NCI-H748 treated with DMSO at 0.1 percent for 48 hours (cell line): ENCODE results near the gene FBXW9.
"Not testable (repeated sequence)": the region's sequence is repeated elsewhere in the genome, so short reads cannot be mapped to it uniquely, and the experiment has no call there.

Experiments
- DNase-seq: peaks from one replicate; lab custom pipeline; 2025; lab: John Stamatoyannopoulos, UW

Gene FBXW9

GRCh38 chr19:12681074-12681987, 15.1 kb downstream of the FBXW9 start, which contains the start of gene DHPS:
TSS of gene DHPS (minus strand) at chr19:12681880. CDS start at chr19:12681766, 114 bp downstream.
- peak; percentile 92 for DNase-seq

GRCh38 chr19:12680034-12680433, 16.4 kb downstream of the FBXW9 start:
- DNase-seq = no peak

GRCh38 chr19:12678039-12678438, 18.4 kb downstream of the FBXW9 start:
- not testable (repeated sequence) for DNase-seq

DNA sequence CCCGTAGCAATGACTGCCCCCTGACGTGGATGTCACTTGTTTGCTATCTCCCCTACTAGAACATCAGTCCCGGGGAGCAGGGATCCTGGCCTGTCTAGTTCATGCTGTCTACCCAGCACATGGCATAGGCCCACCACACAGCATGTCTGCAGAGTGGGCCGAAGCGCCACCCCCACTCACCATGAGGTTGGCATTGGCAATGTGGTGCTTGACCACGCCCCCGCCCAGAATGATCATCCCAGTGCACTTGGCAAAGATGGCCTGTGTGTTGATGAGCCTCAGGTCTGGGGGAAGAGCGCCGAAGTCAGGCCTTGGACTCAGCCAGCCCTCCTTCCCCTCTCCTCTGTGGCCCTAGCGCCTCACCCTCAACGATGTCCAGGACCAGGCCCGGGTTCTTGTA, 19.5 kb downstream of the FBXW9 start:
- no peak for DNase-seq

- DNase-seq = peak; percentile 0
Observed at GRCh38 chr19:12676384-12676792, 20.0 kb downstream of the FBXW9 start.

DNA sequence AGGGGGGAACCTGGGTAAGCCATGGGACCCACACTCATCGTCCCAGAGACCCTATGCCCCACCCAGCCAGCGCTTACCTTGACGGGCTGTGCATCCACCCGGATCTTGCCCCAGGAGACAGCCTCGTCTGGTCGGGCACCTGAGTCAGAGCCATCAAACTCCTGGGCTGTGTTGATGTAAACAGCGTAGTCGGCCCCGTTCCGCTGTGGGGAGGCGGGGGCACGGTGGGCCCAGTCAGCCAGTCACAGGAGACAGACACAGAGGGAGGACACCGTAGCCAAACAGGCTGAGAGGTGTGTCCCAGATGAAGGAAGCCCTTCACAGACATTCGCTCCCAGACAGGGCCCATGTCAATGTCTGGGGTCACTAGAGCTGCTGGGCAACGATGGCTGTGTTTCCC, 20.5 kb downstream of the FBXW9 start:
- no peak for DNase-seq

GRCh38 chr19:12675399-12675798, 21.0 kb downstream of the FBXW9 start:
- DNase-seq = no peak

DNA sequence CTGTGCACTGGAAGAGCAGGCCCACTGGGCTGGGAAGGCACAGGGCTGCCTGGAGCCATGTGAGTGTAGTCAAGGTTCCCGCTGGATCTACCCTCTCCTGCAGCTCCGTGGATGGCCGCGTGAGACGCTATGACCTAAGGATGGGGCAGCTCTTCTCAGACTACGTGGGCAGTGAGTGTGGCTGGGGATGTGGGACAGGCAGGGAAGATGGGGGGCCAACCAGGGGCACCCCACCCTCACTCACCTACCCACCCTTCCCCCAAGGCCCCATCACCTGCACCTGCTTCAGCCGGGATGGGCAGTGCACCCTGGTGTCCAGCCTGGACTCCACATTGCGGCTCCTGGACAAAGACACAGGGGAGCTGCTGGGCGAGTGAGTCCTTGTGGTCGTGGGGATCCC, 23.7 kb downstream of the FBXW9 start:
- DNase-seq = no peak

- no peak for DNase-seq
Observed at GRCh38 chr19:12670159-12670928, 26.1 kb downstream of the FBXW9 start.

DNA sequence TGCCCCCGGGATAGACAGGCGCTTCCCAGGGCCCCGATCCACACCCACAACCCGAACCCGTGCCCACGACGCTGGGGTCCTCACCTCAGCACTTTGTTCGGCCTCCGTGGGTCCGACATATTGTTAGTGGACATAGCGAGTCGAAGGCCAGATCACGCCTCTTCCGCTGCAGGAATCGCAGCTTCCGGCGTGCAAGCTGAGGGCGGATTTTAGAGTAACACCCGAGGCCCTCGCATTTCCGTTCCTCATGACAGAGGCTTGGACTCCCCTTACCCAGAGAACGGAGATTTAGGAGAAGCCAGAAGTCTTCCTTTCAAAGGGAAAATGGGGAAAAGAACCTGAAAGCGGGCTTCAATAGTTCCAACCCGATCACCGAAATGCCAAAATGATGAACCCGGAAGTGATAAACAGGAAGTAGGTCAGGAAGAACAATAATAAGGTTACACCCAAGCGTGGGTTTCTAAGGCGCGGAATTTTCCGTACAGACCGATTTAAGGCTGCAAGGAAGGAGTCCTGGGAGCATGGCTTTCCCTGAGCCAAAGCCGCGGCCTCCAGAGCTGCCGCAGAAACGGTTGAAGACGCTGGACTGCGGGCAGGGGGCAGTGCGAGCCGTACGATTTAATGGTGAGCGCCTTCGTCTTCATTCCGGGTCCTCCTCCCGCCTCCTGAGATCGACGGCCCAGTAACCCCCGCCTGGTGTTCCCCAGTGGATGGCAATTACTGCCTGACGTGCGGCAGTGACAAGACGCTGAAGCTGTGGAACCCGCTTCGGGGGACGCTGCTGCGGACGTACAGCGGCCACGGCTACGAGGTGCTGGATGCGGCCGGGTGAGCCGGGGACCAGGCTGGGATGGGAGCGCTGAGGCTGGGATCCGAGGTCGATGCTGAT, 26.9 kb downstream of the FBXW9 start:
- peak; percentile 52 for DNase-seq

DNA sequence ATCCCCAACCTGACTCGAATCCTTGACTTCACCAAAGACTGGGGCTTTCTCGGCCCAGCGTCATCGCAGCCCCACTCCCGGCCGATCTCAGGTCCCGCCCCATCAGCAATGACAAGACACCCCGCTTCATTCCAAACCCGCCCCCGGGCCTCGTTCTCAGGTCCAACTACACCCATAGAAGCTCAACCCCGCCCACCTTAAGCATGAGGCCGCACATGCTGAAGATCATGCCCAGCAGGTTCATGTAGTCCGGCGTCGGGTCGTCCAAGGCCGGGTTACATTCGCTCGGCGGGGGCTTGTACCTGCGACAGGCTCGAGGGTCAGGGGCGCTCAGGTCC, 27.5 kb downstream of the FBXW9 start:
- DNase-seq = no peak

- no peak for DNase-seq
Observed at GRCh38 chr19:12668346-12668745, 28.1 kb downstream of the FBXW9 start.

- DNase-seq = no peak
Observed at GRCh38 chr19:12667731-12668302, 28.6 kb downstream of the FBXW9 start.

DNA sequence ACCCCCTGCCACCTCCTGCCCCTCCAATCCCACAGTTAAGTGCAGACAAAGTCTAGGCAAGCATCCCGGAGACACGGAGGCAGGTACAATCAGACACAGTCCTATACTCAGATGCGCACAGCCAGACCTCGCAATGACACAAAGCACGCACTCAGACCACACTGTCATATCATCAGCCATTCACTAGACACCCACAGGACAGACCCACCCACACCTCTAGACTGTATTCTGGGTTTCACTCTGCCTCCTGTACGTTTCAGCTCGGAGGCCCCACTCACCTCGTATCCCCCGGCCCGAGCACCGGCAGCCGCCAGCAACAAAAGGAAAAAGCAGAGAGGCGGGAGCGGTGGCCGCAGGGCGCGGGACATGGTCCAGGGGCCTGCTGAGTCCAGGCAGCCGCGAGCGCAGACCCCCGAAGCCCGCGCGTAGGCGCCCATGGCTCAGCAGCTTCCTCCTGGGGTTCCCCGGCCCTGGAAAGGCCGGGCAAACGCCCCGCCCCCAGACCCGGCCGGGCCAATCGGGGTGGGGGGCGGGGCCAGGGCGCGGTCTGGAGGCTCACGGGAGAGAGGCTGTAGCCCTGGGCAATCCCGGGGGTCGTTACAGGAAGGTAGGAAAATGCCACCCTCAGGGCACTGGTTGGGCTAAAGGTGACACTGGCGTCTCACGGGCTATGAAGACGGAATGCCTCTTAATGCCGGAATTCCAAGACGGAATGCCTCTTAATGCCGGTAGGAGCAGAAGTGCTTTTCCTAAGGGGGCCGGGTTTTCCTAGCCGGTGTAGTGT, 30.0 kb downstream of the FBXW9 start, which contains the start of the genes MAN2B1 and WDR83:
MAN2B1 (minus strand) TSS at position 478 of the 784 bp plus-strand sequence; CDS start at position 437, 41 bp downstream.
WDR83 (plus strand) TSS at position 543 of the 784 bp plus-strand sequence. CDS start 2,984 bp downstream, outside the sequence.
- DNase-seq = peak; percentile 10

GRCh38 chr19:12665671-12666264, 30.7 kb downstream of the FBXW9 start:
- no peak for DNase-seq

- DNase-seq = no peak
Observed at GRCh38 chr19:12665281-12665573, 31.2 kb downstream of the FBXW9 start.

DNA sequence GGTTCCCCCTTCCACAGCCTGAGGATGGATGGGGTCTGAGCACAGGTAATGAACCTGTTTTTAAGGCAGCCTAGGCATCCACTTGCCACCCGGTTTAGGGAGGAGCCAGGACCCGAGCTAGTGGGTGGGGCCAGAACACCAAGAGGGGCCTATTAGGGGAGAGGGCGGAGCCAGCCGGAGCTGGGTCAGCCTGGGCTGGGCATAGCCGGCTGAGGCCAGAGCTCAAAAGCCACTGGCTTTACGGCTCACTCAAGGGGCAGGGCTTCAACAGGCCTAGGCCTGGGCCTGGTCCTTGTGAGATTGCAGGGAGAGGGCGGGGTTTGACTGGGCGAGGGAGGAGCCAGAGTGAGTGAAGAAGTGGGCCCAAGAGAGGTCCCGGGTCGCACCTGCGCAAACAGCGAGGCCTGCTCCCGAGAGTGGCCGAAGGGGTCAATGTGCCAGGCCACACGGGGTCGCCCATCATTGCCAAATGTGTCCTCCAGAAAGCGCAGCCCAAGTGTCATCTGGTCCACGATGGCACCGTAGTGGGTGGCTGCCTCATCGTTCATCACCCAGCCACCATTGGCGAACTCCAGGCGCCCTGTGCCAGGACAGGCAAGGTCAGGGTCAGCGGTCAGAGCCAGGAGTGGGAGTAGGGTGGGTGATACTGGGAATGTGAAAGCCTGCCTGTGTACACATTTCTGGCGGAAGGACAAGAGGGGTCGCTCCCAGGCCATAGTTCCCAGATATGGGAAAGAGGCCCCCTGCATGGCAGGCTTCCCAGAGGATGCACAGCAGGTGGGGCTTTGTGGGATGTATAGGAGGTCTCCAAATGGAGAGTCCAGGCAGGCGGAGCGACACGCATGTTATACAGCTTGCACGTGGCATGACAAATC, 31.8 kb downstream of the FBXW9 start:
- no peak for DNase-seq

DNA sequence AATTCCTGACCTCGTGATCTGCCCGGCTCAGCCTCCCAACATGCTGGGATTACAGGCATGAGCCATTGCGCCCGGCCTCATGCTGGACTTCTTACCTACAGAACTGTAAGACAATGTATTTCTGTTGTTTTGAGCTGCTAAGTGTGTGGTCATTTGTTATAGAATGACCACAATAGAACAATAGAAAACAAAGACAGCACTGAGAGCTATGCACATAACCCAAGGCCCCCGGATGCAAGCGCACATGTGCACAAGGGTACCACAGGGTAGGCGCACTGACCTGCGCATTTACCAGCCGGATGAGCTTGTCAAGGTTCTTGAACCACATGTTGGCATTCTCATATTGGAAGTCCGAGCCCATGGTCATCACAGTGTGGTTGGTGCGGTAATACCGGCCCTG, 35.5 kb downstream of the FBXW9 start:
- no peak for DNase-seq

DNA sequence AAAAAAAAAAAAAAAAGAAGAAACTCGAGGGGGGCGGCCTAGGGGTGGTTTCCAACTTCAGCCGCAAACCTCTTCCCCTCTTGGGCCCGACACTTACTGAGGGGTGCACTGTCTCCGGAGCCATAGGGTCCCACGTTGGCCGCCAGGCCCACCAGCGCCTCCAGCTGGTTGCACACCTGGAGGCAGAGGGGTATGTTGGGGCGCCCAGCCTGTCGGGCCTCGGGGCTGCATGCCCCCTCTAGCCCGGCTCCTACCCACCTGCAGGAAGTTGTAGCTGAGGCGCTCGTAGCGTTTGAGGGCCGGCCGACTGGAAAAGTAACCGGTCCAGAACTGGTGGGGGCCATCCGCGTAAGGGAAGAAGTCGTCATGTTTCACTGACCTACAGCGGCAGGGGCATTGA, 38.5 kb downstream of the FBXW9 start:
- no peak for DNase-seq
